Ishikawa (cell line): ENCODE measurements around the gene NIP7.

Experiments used
- CEBPB ChIP-seq: IDR thresholded peaks from 2 replicates; pipeline ENCODE4 v1.6.1; 2012
- CREB1 ChIP-seq: IDR thresholded peaks from 2 replicates; pipeline ENCODE4 v1.6.1; 2012; ENCODE audit warnings: low read depth
- EGR1 ChIP-seq: IDR thresholded peaks from 2 replicates; pipeline ENCODE4 v1.6.1; 2012
- EP300 ChIP-seq: IDR thresholded peaks from 2 replicates; pipeline ENCODE4 v1.6.1; 2012; ENCODE audit warnings: borderline replicate concordance
- FOXM1 ChIP-seq: IDR thresholded peaks from 2 replicates; pipeline ENCODE4 v1.6.1; 2012; ENCODE audit warnings: low read depth, borderline replicate concordance
- NFIC ChIP-seq: IDR thresholded peaks from 2 replicates; pipeline ENCODE4 v1.6.1; 2012
- RAD21 ChIP-seq: IDR thresholded peaks from 2 replicates; pipeline ENCODE4 v1.6.1; 2012; ENCODE audit warnings: low read depth
- REST ChIP-seq: IDR thresholded peaks from 2 replicates; pipeline ENCODE4 v1.6.1; 2012; ENCODE audit warnings: low read depth, mild to moderate bottlenecking
- TAF1 ChIP-seq: IDR thresholded peaks from 2 replicates; pipeline ENCODE4 v1.6.1; 2012; ENCODE audit warnings: low read depth, mild to moderate bottlenecking
- TCF12 ChIP-seq: IDR thresholded peaks from 2 replicates; pipeline ENCODE4 v1.6.1; 2012; ENCODE audit warnings: low read depth
- TEAD4 ChIP-seq: IDR thresholded peaks from 2 replicates; pipeline ENCODE4 v1.6.1; 2012
- YY1 ChIP-seq: IDR thresholded peaks from 2 replicates; pipeline ENCODE4 v1.6.1; 2012; ENCODE audit warnings: low read depth
- ZBTB7A ChIP-seq: IDR thresholded peaks from 2 replicates; pipeline ENCODE4 v1.6.1; 2012; ENCODE audit warnings: low read depth
- TF ChIP-seq, protein P1 (sequence below): IDR thresholded peaks from 2 replicates; pipeline ENCODE4 v1.6.1; 2012
- TF ChIP-seq, protein P2 (sequence below): IDR thresholded peaks from 2 replicates; pipeline ENCODE4 v1.6.1; 2012

NIP7 gene

DNA sequence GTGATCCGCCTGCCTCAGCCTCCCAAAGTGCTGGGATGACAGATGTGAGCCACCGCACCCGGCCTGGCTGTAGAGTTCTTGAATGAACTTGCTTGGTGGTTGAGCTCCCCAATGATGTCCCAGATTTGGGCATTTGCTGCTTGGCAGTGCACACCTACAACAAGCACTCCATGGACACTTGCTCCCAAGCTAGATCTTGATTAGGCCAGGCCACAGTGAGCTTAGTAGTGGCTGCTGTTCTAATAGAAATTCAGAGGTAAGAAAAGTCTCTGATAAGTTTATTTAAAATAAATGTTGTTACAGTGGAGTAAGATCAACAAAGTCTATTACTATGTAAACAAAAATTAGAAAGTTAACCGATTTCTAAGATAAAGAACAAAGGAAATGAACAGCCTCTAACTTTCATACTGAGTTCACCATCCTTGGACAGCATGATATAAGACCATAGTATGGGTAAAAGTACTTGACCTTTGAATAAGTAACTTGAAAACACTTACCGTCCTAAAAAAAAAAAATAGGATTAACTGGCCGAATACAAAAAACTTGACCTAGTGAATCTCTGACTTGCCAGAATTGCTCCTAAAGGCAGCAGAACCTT lies 11.1 kb downstream of the NIP7 start:
- TF ChIP-seq REST: no peak
- no peak for TF ChIP-seq RAD21
- no peak for TF ChIP-seq TEAD4
- TF ChIP-seq NFIC: no peak
- no peak for TF ChIP-seq TCF12
- no peak for TF ChIP-seq CEBPB
- TF ChIP-seq, protein P1, sequence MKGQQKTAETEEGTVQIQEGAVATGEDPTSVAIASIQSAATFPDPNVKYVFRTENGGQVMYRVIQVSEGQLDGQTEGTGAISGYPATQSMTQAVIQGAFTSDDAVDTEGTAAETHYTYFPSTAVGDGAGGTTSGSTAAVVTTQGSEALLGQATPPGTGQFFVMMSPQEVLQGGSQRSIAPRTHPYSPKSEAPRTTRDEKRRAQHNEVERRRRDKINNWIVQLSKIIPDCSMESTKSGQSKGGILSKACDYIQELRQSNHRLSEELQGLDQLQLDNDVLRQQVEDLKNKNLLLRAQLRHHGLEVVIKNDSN: no peak
- TF ChIP-seq CREB1: no peak
- no peak for TF ChIP-seq YY1
- TF ChIP-seq TAF1: no peak
- no peak for TF ChIP-seq FOXM1
- no peak for TF ChIP-seq EGR1
- TF ChIP-seq, protein P2, sequence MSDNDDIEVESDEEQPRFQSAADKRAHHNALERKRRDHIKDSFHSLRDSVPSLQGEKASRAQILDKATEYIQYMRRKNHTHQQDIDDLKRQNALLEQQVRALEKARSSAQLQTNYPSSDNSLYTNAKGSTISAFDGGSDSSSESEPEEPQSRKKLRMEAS: no peak
- no peak for TF ChIP-seq EP300
- no peak for TF ChIP-seq ZBTB7A

DNA sequence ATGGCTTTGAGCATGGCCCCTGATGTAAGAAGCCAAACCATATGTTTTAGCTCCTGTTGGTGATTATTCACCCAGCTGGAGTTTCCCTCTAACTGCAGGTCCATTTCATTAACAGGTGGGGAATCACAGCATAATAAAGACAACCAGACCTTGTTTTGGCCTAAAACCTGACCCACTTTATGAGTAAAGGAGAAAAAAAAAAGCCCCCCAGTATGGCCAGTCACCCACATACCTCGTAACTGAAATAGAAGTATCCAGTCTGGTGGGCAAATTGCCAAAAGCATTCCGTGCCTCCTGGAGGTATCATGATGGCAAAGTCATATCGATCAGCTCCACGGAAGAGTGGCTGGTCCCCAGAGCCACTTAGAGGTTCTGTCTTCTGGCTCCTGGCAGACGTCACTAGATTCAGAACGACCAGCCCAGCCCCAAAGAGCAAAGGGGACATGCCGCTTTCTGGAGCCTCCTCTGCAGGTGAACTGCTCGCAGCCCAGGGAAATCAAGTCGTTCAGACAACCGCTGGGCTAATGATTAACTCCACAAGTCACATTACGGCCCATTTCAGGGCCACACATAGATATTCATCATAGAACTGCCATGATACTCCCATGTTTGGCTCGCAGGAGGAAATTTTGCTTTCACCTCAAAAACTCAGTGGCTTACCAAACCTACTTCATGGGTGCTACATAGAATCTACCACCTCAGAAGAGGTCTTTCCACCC lies 11.9 kb downstream of the NIP7 start, which contains the start of gene TMED6:
Gene TMED6 (minus strand): TSS at position 478 of the 719 bp plus-strand sequence. CDS start 33 bp downstream, at position 445.
- TF ChIP-seq EP300 (no peak), REST (no peak), NFIC (no peak), RAD21 (no peak), ZBTB7A (no peak), TAF1 (no peak), CREB1 (no peak), FOXM1 (no peak), TCF12 (no peak), CEBPB (no peak), YY1 (no peak)
- TF ChIP-seq, protein P1: no peak
- TF ChIP-seq, protein P2: no peak

DNA sequence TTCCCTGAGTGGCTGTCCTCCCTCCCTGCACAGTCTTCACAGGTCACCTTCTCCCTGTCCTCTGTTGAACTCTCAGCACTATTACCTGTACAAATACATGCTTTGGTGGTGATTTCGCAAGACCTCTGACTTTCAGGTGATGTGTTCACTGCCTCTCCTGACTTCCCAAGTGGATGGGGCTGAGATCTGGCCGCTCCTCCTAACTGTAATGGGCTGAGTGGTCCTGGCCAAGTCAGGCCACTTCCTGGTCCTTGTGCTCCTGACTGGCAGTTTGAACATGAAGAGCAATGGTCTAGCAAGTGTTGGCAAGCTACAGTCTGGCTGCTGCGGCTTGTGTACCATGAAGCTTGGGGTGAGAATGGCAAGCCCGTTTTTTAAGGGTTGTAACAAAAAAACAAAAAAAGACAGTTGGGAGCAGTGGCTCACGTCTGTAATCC lies 23.7 kb downstream of the NIP7 start:
- TF ChIP-seq EGR1 (no peak), CEBPB (peak; percentile 80)

DNA sequence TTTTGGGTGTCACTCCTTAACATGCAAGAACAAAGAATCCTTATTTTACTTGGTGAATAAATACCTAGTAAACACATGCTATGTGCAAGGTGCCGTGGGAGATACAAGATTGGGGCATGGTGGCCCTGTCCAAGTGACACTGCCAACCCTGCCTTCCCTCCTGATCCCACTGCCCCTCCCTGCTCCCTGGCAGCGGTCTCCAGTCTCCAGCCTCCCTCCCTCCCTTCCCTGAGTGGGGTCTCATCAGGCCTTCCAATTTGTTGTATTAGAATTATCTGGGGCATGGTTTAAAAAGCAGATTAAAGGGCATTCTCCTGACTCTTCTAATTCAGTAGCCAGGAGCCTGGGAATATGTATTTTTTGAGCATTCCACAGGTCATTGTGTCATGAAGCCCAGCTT lies 24.5 kb downstream of the NIP7 start:
- TF ChIP-seq, protein P1: no peak
- TF ChIP-seq FOXM1 (no peak), TEAD4 (no peak), EGR1 (no peak), YY1 (no peak), CREB1 (no peak), ZBTB7A (no peak), EP300 (no peak), NFIC (no peak), REST (no peak), TCF12 (no peak), TAF1 (no peak)
- TF ChIP-seq, protein P2: no peak
